A549 (cell line): Measurements from ENCODE around the gene UVSSA.

Experiments used
- CBX8 ChIP-seq: fragments of 200-600 bp; sonication (generic); IDR thresholded peaks from 2 replicates; pipeline ENCODE4 v1.6.1; 2016
- CTCF ChIP-seq: fragments of >200 bp; sonication (Bioruptor Twin); formaldehyde crosslinking; IDR thresholded peaks from 3 replicates; pipeline ENCODE4 v1.5.1; 2016
- JUN ChIP-seq, 2 experiments: fragments of >200 bp; sonication (Bioruptor Twin); formaldehyde crosslinking; IDR thresholded peaks; 2 replicates in 1 of 2; 3 replicates in 1 of 2; pipeline ENCODE4 v1.6.1; 2016 to 2017
- MAZ ChIP-seq: fragments of 150-350 bp; IDR thresholded peaks from 2 replicates; pipeline ENCODE4 v1.6.1; 2014; ENCODE audit warnings: antibody characterized with exemption, low read depth, low read length, borderline replicate concordance
- RFX5 ChIP-seq: fragments of 450-650 bp; IDR thresholded peaks from 2 replicates; pipeline ENCODE4 v1.7.1; 2014; ENCODE audit warnings: antibody characterized with exemption, mild to moderate bottlenecking, moderate library complexity
- TF ChIP-seq, protein P1 (sequence below): IDR thresholded peaks from 2 replicates; pipeline ENCODE4 v1.6.1; 2012

DNA sequence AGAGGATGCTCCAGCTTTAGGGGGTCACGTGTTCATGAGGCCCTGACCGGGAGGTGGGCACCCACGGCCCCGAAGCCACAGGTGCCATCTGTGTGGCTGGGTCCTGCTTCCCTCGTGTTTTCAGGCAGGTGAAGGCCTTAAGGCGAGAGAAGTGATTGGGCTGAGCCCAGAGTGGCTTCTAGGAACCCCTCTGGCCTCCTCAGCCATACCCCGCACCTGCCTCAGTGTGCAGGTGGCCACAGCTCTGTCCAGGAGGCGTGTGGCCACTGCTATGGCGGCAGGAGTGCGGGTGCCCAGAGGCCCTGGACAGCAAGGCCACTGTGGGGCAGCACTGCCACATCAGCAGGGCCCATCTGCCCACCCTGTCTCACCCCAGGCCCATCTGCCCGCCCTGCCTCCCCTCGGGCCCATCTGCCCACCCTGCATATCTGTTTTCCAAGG, 34.2 kb downstream of the UVSSA start:
- TF ChIP-seq MAZ (no peak), CTCF (no peak), JUN (IDR thresholded peaks at IDR 0.05) (no peak), CBX8 (no peak), RFX5 (no peak)
- TF ChIP-seq, protein P1, sequence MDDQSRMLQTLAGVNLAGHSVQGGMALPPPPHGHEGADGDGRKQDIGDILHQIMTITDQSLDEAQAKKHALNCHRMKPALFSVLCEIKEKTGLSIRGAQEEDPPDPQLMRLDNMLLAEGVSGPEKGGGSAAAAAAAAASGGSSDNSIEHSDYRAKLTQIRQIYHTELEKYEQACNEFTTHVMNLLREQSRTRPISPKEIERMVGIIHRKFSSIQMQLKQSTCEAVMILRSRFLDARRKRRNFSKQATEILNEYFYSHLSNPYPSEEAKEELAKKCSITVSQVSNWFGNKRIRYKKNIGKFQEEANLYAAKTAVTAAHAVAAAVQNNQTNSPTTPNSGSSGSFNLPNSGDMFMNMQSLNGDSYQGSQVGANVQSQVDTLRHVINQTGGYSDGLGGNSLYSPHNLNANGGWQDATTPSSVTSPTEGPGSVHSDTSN: no peak
